Activated CD8-positive, alpha-beta memory T cell treated with anti-CD3 and anti-CD28 coated beads for 36 hours (primary cell): ENCODE measurements around the gene FAT1. TPM values are rescaled to one million over a fixed set of nuclear protein-coding genes. Genes with fewer than 3 reads are reported as not detected.

ENCODE experiments used
- CTCF ChIA-PET: fragments of 350-600 bp; sonication (Branson Sonifier 250); formaldehyde crosslinking; loops from one replicate; lab custom pipeline; 2021; ENCODE audit warnings: antibody characterized with exemption; lab: Charles Lee
- POLR2A ChIA-PET: fragments of 350-600 bp; sonication (Branson Sonifier 250); formaldehyde crosslinking; loops from one replicate; lab custom pipeline; 2021; ENCODE audit warnings: antibody characterized with exemption; lab: Charles Lee
- total RNA-seq, 2 experiments: library from RNA; stranded (reverse); gene quantifications; one replicate each; pipeline ENCODE4 v1.2.3, GENCODE V29; 2021

The FAT1 gene
- total RNA-seq, 2 experiments from 2014 or later = not detected

GRCh38 chr4:186703510-186703909 lies 20.1 kb downstream of the FAT1 start:
- CTCF ChIA-PET = no interaction called here
- POLR2A ChIA-PET = no interaction called here

DNA sequence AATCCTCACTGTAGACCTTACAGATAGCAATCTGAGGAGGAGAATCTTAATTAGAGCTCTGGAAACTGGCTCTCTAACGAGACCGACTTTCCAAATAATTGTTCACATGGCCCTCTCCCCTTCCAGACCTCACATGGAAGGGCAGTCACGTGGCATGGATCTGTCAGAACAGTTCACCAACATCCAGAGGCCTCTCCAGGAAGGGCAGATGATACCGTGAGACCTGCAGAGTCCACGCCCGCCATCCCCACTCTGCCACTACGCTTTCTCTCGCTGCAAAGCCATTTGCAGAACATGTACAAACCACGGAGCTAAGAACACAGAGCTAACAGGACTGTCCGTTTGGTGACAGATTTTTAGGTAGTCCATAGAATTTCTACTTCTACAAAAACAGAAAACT lies 20.7 kb downstream of the FAT1 start:
- POLR2A ChIA-PET = no interaction called here
- CTCF ChIA-PET = no interaction called here

- CTCF ChIA-PET = no interaction called here
- POLR2A ChIA-PET = no interaction called here
Measured at GRCh38 chr4:186702297-186702696, 21.4 kb downstream of the FAT1 start.

DNA sequence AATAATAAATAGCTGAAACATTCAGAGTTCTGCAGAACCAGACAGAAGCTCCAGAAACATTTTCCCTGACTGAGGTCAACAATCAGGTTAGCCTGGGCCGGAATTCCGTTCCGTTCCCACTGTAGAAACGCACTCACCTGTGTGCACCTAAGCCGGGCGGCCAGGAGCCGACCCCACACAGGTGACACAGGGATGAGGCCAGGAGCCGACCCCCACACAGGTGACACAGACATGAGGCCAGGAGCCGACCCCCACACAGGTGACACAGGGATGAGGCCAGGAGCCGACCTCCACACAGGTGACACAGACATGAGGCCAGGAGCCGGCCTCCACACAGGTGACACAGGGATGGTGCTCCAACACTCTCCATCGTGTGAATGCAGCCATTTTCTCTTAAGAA lies 21.9 kb downstream of the FAT1 start:
- POLR2A ChIA-PET = no interaction called here
- CTCF ChIA-PET = no interaction called here

DNA sequence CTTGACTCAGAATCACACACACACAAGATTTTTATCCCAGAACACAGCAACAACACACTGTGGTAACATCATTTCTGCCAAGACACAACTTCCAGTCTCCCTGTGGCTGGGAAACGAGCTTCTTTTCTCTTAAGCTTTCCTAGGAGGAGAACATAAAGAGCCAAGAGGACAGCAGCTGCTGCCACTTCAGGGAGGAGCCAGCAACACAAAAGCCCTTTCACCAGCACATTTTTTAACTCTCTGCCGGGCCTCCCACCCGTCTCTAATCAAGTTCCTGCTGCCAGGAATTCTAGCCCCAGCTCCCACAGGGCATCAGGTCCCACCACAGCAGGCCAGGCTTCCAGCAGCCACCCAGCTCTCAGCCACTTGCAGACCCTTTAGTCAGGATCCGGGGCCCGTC lies 22.4 kb downstream of the FAT1 start:
- POLR2A ChIA-PET = no interaction called here

GRCh38 chr4:186700746-186701145 lies 22.9 kb downstream of the FAT1 start:
- POLR2A ChIA-PET = no interaction called here
- CTCF ChIA-PET = no interaction called here

More for the DNA sequence above, 22.4 kb downstream of the FAT1 start:
- CTCF ChIA-PET = no interaction called here

GRCh38 chr4:186699881-186700397 lies 23.7 kb downstream of the FAT1 start:
- POLR2A ChIA-PET = no interaction called here
- CTCF ChIA-PET = no interaction called here

DNA sequence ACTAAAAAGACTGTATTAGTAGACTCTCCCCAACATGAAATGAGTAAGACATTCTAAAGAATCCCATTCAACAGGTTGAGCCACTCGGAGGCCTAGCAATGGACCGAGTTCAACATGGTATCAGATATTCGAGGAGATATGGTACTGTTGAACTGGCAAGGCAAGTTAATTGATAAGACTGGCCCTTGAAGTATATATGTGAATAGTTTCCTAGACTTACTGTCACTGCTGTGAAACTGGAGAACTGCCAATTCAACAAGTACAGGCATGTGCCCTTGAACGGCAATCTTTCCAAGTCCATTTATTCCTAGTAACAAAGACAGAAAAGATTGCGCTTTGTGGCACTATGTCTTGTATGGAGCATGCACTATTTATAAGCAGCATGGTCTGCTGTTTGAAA lies 24.4 kb downstream of the FAT1 start:
- ChIA-PET POLR2A (no interaction called here), CTCF (interaction anchor here (0.6 kb wide), 1 partner anchor 410 kb away, joined by 3 read pairs; no protein-coding TSS in a partner anchor)

GRCh38 chr4:186698525-186698924 lies 25.1 kb downstream of the FAT1 start:
- CTCF ChIA-PET = interaction anchor here (0.6 kb wide), 1 partner anchor 411 kb away, joined by 3 read pairs; no protein-coding TSS in a partner anchor
- POLR2A ChIA-PET = no interaction called here

DNA sequence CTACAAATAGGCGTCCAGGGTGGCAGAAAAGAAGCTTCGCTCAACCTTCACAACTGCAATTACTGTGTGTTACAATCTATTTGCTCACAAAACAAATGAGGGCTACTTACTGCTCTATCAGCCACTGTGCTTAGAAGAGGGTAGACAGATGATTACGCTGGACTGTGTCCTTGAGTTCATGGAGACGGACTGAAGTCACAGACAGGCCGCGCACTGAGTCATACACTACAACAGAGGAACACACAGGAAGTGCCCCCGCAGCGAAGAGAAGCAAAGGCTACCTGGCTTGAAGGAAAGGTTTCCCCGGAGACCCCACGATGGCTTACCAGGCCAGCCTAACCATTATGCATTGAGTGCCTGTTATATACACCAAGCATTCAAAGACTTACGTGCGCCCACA lies 25.6 kb downstream of the FAT1 start:
- POLR2A ChIA-PET = no interaction called here

GRCh38 chr4:186695392-186695791 lies 28.3 kb downstream of the FAT1 start:
- ChIA-PET POLR2A (no interaction called here), CTCF (no interaction called here)

More for the DNA sequence above, 25.6 kb downstream of the FAT1 start:
- CTCF ChIA-PET = no interaction called here

DNA sequence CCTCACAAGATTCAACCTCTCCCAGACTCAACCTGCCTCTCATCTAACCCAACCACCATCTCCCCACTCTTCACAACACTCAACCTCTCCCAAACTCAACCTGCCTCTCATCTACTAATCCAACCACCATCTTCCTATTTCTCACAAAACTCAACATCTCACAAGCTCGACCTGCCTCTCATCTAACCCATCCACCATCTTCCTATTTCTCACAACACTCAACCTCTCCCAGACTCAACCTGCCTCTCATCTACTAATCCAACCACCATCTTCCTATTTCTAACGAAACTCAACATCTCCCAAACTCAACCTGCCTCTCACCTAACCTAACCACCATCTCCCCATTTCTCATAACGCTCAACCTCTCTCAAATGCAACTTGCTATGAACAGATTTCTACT lies 29.8 kb downstream of the FAT1 start:
- ChIA-PET CTCF (no interaction called here), POLR2A (no interaction called here)

DNA sequence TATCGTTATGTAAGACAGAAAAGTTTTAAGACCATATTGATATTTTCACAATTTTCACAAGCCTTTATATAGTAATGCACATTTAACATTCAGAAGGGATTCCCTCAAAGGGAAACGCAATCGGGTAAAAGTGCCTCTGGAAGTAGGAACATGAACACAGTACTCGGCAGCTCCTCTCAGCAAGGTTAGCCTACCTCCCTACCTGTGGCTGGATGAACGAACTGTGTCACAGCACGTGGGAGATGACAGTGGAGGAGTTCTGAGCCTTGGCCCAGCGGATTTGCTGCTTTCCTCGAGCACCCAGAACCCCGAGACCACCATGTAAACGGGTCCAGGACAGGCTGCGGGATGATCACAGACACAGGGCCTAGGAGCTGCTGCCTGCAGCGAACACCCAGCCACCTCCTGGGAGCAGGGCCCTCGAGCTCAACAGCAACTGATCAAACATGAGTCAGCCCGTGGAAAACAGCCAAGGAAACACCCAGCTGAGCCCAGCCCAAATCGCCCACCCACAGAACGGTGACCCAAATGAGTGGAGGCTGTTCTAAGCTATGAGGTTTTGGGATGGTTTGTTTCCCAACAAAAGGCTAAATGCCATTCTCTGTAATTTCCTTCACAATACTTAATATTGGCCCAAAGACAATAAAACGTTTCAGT lies 30.4 kb downstream of the FAT1 start:
- ChIA-PET POLR2A (no interaction called here), CTCF (no interaction called here)

- CTCF ChIA-PET = no interaction called here
- POLR2A ChIA-PET = no interaction called here
Measured at GRCh38 chr4:186691396-186691795, 32.3 kb downstream of the FAT1 start.

DNA sequence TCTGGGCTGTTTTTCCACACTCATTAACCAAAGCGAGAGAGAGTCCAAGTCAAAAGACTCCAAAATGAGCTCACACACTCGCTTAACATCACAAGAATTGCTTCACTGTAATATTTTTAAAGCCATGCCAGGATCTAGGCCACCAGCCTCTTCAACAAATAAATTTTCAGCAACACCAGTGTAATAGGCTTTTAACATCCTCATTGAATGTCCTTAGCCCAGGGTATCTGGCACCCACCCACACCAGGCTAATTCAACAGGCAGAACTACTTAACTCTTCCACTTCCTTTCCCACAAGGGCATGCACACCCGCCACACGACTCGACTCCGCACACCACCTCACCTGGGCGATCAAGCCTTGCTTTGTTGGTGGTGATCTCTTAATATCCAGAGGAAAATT lies 34.2 kb downstream of the FAT1 start:
- ChIA-PET POLR2A (no interaction called here), CTCF (no interaction called here)

- ChIA-PET POLR2A (no interaction called here), CTCF (no interaction called here)
Measured at GRCh38 chr4:186688150-186688943, 35.3 kb downstream of the FAT1 start.

DNA sequence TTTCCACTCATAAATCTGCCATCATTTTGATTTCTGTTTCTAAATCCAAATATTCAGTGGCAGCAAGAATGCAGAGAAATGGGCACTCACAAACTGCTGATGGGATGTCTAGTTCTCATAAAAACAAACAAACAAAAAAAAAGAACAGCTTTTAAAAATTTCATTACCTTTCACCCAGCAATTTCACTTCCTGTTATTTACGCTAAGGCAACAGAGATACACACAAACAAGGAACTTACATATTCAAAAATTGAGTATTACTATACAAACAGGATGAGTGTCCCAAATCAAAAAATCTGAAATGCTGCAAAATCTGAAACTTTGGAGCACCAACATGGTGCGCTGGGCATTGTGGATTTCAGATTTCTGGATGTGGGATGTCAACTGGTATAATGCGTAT lies 36.4 kb downstream of the FAT1 start:
- ChIA-PET POLR2A (no interaction called here), CTCF (no interaction called here)

GRCh38 chr4:186685767-186686183 lies 37.9 kb downstream of the FAT1 start:
- ChIA-PET CTCF (no interaction called here), POLR2A (no interaction called here)

- CTCF ChIA-PET = no interaction called here
- POLR2A ChIA-PET = no interaction called here
Measured at GRCh38 chr4:186684889-186685309, 38.8 kb downstream of the FAT1 start.

DNA sequence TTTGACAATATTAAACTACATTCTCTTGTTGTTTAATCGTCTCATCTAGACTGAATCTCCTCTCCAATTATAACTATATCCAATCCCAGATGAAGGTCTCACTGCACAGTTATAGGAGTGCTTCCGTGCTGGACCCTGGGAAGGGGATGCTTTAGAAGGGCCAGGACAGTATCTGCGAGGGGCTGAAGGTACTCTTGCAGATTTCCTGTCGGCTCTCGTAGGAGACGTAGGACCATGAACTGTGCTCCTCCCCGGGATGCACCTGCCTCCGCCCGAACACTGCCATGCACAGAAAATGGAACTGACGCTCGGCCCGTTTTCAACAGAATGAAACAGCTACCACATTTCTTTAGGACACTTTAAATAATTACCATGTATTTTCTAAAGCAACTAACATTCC lies 39.4 kb downstream of the FAT1 start:
- ChIA-PET POLR2A (no interaction called here), CTCF (no interaction called here)

DNA sequence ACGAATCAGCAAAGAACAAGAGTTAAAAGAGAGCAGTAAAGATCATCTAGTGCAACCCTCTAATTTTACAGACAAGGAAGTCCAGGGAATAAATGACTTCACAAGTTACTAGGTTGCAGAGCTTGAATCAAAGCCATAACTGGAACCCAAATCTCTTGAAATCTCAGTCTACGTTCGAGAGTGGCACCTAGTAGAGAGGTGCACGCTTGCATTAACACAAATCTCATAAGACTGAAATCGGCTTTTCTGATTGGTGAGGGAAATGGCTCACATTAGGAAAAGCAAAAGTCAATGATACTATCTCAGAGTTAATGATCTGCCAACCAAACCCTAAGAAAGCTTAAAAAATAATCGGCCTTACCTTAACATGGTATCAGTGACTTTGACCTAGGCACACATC lies 43.0 kb downstream of the FAT1 start:
- CTCF ChIA-PET = no interaction called here
- POLR2A ChIA-PET = no interaction called here
